Measurements from ENCODE around the gene PFN3. TPM values are rescaled to one million over a fixed set of nuclear protein-coding genes. Genes with fewer than 3 reads are reported as not detected.
A peak's percentile ranks its signal among the peaks of the same experiment; 100 is the strongest.
"Not testable (repeated sequence)": the region's sequence is repeated elsewhere in the genome, so short reads cannot be mapped to it uniquely, and the experiment has no call there.

PFN3 gene
- total RNA-seq, 1 donor: not detected

- TF ChIP-seq CTCF (IDR thresholded peaks at IDR 0.05; ENCODE audit: insufficient read depth, low read depth, low read length): no peak
- H3K4me3 ChIP-seq (ENCODE audit: low read depth, low read length): peak overlapping the region; percentile 69
- DNase-seq (ENCODE audit: low read depth): peak; percentile 20
Measured at GRCh38 chr5:177427211-177427822, 26.9 kb upstream of the PFN3 start.

DNA sequence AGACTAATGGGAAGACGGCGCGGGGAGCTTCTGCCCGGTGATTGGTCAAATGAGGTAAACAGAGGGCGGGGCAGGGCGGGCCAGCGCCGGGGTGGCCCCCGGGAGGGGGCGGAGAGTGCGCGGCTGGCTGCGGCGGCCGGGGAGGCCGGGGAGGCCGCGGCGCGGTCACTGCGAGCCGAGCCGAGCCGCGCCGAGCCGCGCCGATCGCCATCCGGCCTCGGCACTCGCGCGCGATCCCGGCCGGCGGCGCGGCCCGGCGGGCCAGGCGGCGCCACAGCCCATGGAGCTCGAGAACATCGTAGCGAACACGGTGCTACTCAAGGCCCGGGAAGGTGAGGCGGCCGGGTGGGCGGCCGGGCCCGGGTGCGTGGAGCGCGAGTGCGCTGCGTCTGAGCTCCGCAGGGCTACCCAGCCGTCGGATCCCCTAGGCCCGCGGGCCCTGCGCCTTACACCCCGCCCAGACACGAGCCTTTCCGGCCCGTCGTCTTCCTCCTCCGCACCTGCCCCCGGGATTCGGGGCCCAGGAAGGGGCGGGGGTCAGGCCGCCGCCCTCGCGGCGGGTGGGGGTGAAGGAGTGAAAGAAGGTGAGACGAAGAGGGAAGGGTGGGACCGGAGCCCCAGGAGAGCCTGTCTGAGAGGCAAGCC, 26.2 kb upstream of the PFN3 start, which contains the start of gene GRK6:
Gene GRK6, plus strand, starts transcription at position 111 of the 645 bp plus-strand sequence. Its CDS starts 170 bp downstream, at position 281.
- TF ChIP-seq CTCF (IDR thresholded peaks at IDR 0.05; ENCODE audit: insufficient read depth, low read depth, low read length): no peak
- peak within 1 kb of the TSS; percentile 72 for H3K4me3 ChIP-seq (ENCODE audit: low read depth, low read length)
- DNase-seq (ENCODE audit: low read depth): peak; percentile 51

DNA sequence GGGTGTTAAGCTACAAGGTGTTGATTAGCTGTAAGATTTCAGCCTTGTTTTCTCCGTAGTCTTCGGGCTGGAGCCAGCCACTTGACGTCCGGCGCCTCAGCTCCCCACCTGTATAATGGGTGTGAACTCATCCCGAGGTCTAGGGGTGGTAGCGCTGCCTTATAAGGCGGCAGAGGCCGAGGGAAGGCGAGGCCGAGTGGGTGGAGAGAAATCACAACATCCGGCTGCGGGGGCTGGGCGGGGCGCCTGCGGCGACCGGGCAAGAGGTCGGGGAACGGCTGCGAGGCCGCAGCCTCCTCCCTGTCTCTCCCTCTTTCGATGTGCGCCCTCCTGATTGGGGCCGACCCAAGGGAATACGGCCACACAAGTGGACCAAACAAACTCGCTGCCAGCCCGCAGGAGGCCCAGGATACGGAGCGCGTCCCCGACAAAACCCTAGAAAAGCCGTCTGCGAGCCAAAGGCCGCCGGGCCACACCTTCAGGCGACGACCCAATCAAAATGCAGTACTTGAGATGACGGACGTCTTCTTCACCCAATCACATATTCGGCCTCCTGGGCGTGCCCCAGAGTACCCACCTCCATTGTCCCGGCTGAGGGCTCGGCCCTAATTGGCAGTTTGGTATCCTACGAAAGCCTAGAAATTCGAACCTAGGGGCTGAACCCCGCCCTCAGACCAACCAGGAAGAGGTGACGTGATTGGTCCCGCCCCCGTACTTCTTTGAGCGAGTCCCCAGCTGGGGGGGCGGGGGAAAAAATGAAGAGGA, 25.5 kb upstream of the PFN3 start:
- DNase-seq (ENCODE audit: low read depth): peak; percentile 100
- TF ChIP-seq CTCF (IDR thresholded peaks at IDR 0.05; ENCODE audit: insufficient read depth, low read depth, low read length): no peak
- peak overlapping the region; percentile 72 for H3K4me3 ChIP-seq (ENCODE audit: low read depth, low read length)

DNA sequence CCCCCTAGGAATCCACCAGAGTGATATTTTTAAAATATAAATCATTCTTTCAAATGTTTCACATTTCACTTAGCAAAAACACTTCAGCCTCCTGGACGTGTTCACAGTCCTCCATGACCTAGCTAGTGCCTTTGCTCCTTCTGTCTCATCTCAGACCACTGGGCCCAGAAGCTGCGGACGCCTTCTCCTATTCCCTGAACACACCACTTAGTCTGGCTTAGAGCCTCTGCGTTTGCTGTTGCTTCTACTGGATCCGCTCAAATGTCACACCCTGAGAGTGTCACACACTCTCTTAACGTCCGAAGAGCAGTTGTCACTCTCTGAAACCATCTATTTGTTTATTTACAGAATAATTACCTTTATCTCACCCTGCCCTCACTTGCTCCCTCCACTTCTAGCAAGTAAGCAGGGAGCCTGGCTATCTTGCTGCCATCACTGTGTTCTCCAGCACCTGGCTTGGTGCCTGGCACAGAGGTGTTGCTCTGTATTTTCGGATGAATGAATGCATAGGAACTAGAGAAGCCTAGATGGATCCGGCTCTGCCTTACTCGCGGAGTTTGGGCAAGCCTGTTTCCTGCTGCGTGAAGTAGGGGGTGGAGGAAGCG, 24.8 kb upstream of the PFN3 start:
- TF ChIP-seq CTCF (IDR thresholded peaks at IDR 0.05; ENCODE audit: insufficient read depth, low read depth, low read length): no peak
- H3K4me3 ChIP-seq (ENCODE audit: low read depth, low read length): peak overlapping the region; percentile 72
- DNase-seq (ENCODE audit: low read depth): no peak

GRCh38 chr5:177423671-177424070, 23.2 kb upstream of the PFN3 start:
- TF ChIP-seq CTCF (IDR thresholded peaks at IDR 0.05; ENCODE audit: insufficient read depth, low read depth, low read length): no peak
- DNase-seq (ENCODE audit: low read depth): no peak
- H3K4me3 ChIP-seq (ENCODE audit: low read depth, low read length): no peak overlapping the region

DNA sequence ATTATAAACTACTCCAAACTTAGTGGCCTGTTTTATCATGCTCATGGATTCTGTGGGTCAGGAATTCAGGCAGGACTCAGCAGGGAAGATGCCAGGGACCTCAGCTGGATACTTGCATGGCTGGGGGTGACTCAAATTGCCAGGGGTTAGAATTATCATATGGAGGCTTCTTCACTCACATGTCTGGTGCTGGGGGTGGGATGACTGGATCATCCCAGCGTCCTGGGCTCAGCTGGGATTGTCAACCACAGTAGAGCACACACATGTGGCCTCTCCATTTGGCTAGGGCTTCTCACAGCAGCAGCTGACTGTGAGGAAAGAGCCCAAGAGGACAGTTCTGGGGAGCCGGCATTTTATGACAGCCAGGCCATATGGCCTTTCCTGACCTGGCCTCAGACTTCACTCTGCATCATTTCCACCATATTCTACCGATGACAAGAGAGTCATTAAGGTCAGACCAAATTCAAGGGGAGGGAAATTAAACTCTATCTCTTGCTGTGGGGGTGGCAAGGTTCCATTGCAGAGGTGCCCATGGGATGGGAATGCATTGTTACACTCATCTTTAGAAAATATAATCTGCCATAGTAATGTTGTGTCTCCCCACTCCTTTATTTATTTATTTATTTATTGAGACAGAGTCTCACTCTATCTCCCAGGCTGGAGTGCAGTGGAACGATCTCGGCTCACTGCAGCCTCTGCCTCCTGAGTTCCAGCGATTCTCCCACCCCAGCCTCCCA, 20.8 kb upstream of the PFN3 start:
- no peak for DNase-seq (ENCODE audit: low read depth)
- no peak overlapping the region for H3K4me3 ChIP-seq (ENCODE audit: low read depth, low read length)
- TF ChIP-seq CTCF (IDR thresholded peaks at IDR 0.05; ENCODE audit: insufficient read depth, low read depth, low read length): no peak

- H3K4me3 ChIP-seq (ENCODE audit: low read depth, low read length); DNase-seq (ENCODE audit: low read depth): not testable (repeated sequence)
Measured at GRCh38 chr5:177420472-177420871, 20.0 kb upstream of the PFN3 start.

Measured in fibroblast of villous mesenchyme (primary cell).